Measurements from ENCODE around the gene PARVA.

Gene PARVA

GRCh38 chr11:12547953-12548650 lies 170.7 kb downstream of the PARVA start:
- Histone ChIP-seq H3K4me1 (ENCODE audit: control insufficient read depth, insufficient read depth, low read length) (peaks cover 4% of the 10 kb centered on the region), H3K27me3 (ENCODE audit: control insufficient read depth, insufficient read depth, low read length) (no peaks in the 10 kb centered on the region), H3K36me3 (ENCODE audit: control insufficient read depth, insufficient read depth, low read length) (no peaks in the 10 kb centered on the region)

GRCh38 chr11:12552692-12553091 lies 175.3 kb downstream of the PARVA start:
- no peak overlapping the region for H3K4me3 ChIP-seq (ENCODE audit: low read length)
- H3K36me3 ChIP-seq (ENCODE audit: control insufficient read depth, insufficient read depth, low read length): no peaks in the 10 kb centered on the region
- H3K27me3 ChIP-seq (ENCODE audit: control insufficient read depth, insufficient read depth, low read length): no peaks in the 10 kb centered on the region
- no peak overlapping the region for H3K9ac ChIP-seq (ENCODE audit: low read length)
- no peak overlapping the region for H3K27ac ChIP-seq (ENCODE audit: low read depth, low read length)
- peaks cover 19% of the 10 kb centered on the region for H3K4me1 ChIP-seq (ENCODE audit: control insufficient read depth, insufficient read depth, low read length)

More at GRCh38 chr11:12547953-12548650, 170.7 kb downstream of the PARVA start:
- H3K27ac ChIP-seq (ENCODE audit: low read depth, low read length): no peak overlapping the region
- no peak overlapping the region for H3K4me3 ChIP-seq (ENCODE audit: low read length)
- H3K9ac ChIP-seq (ENCODE audit: low read length): no peak overlapping the region

- Histone ChIP-seq H3K9ac (ENCODE audit: low read length) (no peak overlapping the region), H3K27me3 (ENCODE audit: control insufficient read depth, insufficient read depth, low read length) (no peaks in the 10 kb centered on the region), H3K4me1 (ENCODE audit: control insufficient read depth, insufficient read depth, low read length) (peaks cover 19% of the 10 kb centered on the region)
These were observed 176.8 kb downstream of the PARVA start for GRCh38 chr11:12554122-12554521.

GRCh38 chr11:12556155-12556554 lies 178.8 kb downstream of the PARVA start:
- peak overlapping the region; percentile 54 for H3K27ac ChIP-seq (ENCODE audit: low read depth, low read length)
- H3K27me3 ChIP-seq (ENCODE audit: control insufficient read depth, insufficient read depth, low read length): no peaks in the 10 kb centered on the region
- no peaks in the 10 kb centered on the region for H3K36me3 ChIP-seq (ENCODE audit: control insufficient read depth, insufficient read depth, low read length)
- H3K4me1 ChIP-seq (ENCODE audit: control insufficient read depth, insufficient read depth, low read length): peaks cover 19% of the 10 kb centered on the region
- no peak overlapping the region for H3K4me3 ChIP-seq (ENCODE audit: low read length)
- no peak overlapping the region for H3K9ac ChIP-seq (ENCODE audit: low read length)

More at GRCh38 chr11:12554122-12554521, 176.8 kb downstream of the PARVA start:
- Histone ChIP-seq H3K4me3 (ENCODE audit: low read length) (no peak overlapping the region), H3K27ac (ENCODE audit: low read depth, low read length) (no peak overlapping the region), H3K36me3 (ENCODE audit: control insufficient read depth, insufficient read depth, low read length) (no peaks in the 10 kb centered on the region)

GRCh38 chr11:12556788-12557384 lies 179.5 kb downstream of the PARVA start:
- no peaks in the 10 kb centered on the region for H3K36me3 ChIP-seq (ENCODE audit: control insufficient read depth, insufficient read depth, low read length)
- H3K4me1 ChIP-seq (ENCODE audit: control insufficient read depth, insufficient read depth, low read length): peaks cover 19% of the 10 kb centered on the region
- H3K27me3 ChIP-seq (ENCODE audit: control insufficient read depth, insufficient read depth, low read length): no peaks in the 10 kb centered on the region
- peak overlapping the region; percentile 67 for H3K27ac ChIP-seq (ENCODE audit: low read depth, low read length)
- no peak overlapping the region for H3K9ac ChIP-seq (ENCODE audit: low read length)
- no peak overlapping the region for H3K4me3 ChIP-seq (ENCODE audit: low read length)

- H3K9ac ChIP-seq (ENCODE audit: low read length): no peak overlapping the region
- no peaks in the 10 kb centered on the region for H3K27me3 ChIP-seq (ENCODE audit: control insufficient read depth, insufficient read depth, low read length)
- peaks cover 15% of the 10 kb centered on the region for H3K4me1 ChIP-seq (ENCODE audit: control insufficient read depth, insufficient read depth, low read length)
- H3K27ac ChIP-seq (ENCODE audit: low read depth, low read length): no peak overlapping the region
- no peak overlapping the region for H3K4me3 ChIP-seq (ENCODE audit: low read length)
- H3K36me3 ChIP-seq (ENCODE audit: control insufficient read depth, insufficient read depth, low read length): no peaks in the 10 kb centered on the region
These were observed 181.6 kb downstream of the PARVA start for GRCh38 chr11:12559011-12559410.

GRCh38 chr11:12560362-12560761 lies 183.0 kb downstream of the PARVA start:
- Histone ChIP-seq H3K4me1 (ENCODE audit: control insufficient read depth, insufficient read depth, low read length) (peaks cover 15% of the 10 kb centered on the region), H3K36me3 (ENCODE audit: control insufficient read depth, insufficient read depth, low read length) (no peaks in the 10 kb centered on the region), H3K4me3 (ENCODE audit: low read length) (no peak overlapping the region), H3K27me3 (ENCODE audit: control insufficient read depth, insufficient read depth, low read length) (no peaks in the 10 kb centered on the region), H3K9ac (ENCODE audit: low read length) (no peak overlapping the region), H3K27ac (ENCODE audit: low read depth, low read length) (no peak overlapping the region)

- H3K9ac ChIP-seq (ENCODE audit: low read length): no peak overlapping the region
- H3K4me1 ChIP-seq (ENCODE audit: control insufficient read depth, insufficient read depth, low read length): peaks cover 14% of the 10 kb centered on the region
- H3K36me3 ChIP-seq (ENCODE audit: control insufficient read depth, insufficient read depth, low read length): no peaks in the 10 kb centered on the region
- no peaks in the 10 kb centered on the region for H3K27me3 ChIP-seq (ENCODE audit: control insufficient read depth, insufficient read depth, low read length)
- H3K4me3 ChIP-seq (ENCODE audit: low read length): no peak overlapping the region
- no peak overlapping the region for H3K27ac ChIP-seq (ENCODE audit: low read depth, low read length)
These were observed 183.5 kb downstream of the PARVA start for GRCh38 chr11:12560861-12561260.

- H3K4me3 ChIP-seq (ENCODE audit: low read length): no peak overlapping the region
These were observed 186.6 kb downstream of the PARVA start for GRCh38 chr11:12564012-12564411.

GRCh38 chr11:12565406-12565805 lies 188.0 kb downstream of the PARVA start:
- no peaks in the 10 kb centered on the region for H3K4me1 ChIP-seq (ENCODE audit: control insufficient read depth, insufficient read depth, low read length)
- no peaks in the 10 kb centered on the region for H3K36me3 ChIP-seq (ENCODE audit: control insufficient read depth, insufficient read depth, low read length)
- H3K4me3 ChIP-seq (ENCODE audit: low read length): no peak overlapping the region
- H3K9ac ChIP-seq (ENCODE audit: low read length): no peak overlapping the region
- no peaks in the 10 kb centered on the region for H3K27me3 ChIP-seq (ENCODE audit: control insufficient read depth, insufficient read depth, low read length)
- H3K27ac ChIP-seq (ENCODE audit: low read depth, low read length): no peak overlapping the region

More at GRCh38 chr11:12564012-12564411, 186.6 kb downstream of the PARVA start:
- Histone ChIP-seq H3K27me3 (ENCODE audit: control insufficient read depth, insufficient read depth, low read length) (no peaks in the 10 kb centered on the region), H3K9ac (ENCODE audit: low read length) (no peak overlapping the region), H3K4me1 (ENCODE audit: control insufficient read depth, insufficient read depth, low read length) (no peaks in the 10 kb centered on the region), H3K27ac (ENCODE audit: low read depth, low read length) (no peak overlapping the region), H3K36me3 (ENCODE audit: control insufficient read depth, insufficient read depth, low read length) (no peaks in the 10 kb centered on the region)

GRCh38 chr11:12567746-12568460 lies 190.5 kb downstream of the PARVA start:
- Histone ChIP-seq H3K4me3 (ENCODE audit: low read length) (no peak overlapping the region), H3K4me1 (ENCODE audit: control insufficient read depth, insufficient read depth, low read length) (no peaks in the 10 kb centered on the region), H3K9ac (ENCODE audit: low read length) (no peak overlapping the region), H3K27me3 (ENCODE audit: control insufficient read depth, insufficient read depth, low read length) (no peaks in the 10 kb centered on the region), H3K36me3 (ENCODE audit: control insufficient read depth, insufficient read depth, low read length) (no peaks in the 10 kb centered on the region), H3K27ac (ENCODE audit: low read depth, low read length) (no peak overlapping the region)

GRCh38 chr11:12569499-12570425 lies 192.4 kb downstream of the PARVA start:
- Histone ChIP-seq H3K9ac (ENCODE audit: low read length) (no peak overlapping the region), H3K27me3 (ENCODE audit: control insufficient read depth, insufficient read depth, low read length) (no peaks in the 10 kb centered on the region), H3K27ac (ENCODE audit: low read depth, low read length) (no peak overlapping the region), H3K4me1 (ENCODE audit: control insufficient read depth, insufficient read depth, low read length) (no peaks in the 10 kb centered on the region), H3K4me3 (ENCODE audit: low read length) (no peak overlapping the region), H3K36me3 (ENCODE audit: control insufficient read depth, insufficient read depth, low read length) (no peaks in the 10 kb centered on the region)
